Measurements from ENCODE around the gene HTR1A.
A peak's percentile ranks its signal among the peaks of the same experiment; 100 is the strongest.

HTR1A gene

DNA sequence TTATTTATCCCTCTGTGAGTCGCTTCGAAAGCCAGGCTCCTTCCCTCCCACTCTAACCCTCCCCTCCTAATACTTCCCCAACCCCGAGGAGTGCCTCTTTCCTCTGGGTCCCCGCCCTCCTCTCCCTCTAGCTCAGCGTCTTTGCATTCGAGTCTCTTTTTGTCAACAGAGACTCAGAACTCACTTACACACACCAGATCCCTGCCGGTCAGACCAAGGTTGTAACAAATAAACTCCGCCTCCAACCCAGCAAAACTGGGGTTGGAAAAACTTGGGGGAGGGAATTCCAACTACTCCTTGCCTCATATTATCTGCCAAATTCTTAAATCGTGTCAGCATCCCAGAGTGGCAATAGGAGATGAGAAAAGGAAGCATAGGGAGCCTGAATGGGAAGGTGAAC is at the start of gene HTR1A:
TSS of gene HTR1A (minus strand) at position 167 of the 400 bp plus-strand sequence. CDS start 726 bp downstream, outside the sequence.
- H3K9me3 Mint-ChIP-seq: no peaks in the 10 kb centered on the region
- H3K4me1 Mint-ChIP-seq (ENCODE audit: low read depth): no peaks in the 10 kb centered on the region
- DNase-seq (ENCODE audit: low spot score): no peak
- peaks cover 22% of the 10 kb centered on the region for H3K27me3 Mint-ChIP-seq (ENCODE audit: low read depth)
- no peak within 1 kb of the TSS for H3K27ac Mint-ChIP-seq
- no peaks in the 10 kb centered on the region for H3K36me3 Mint-ChIP-seq (ENCODE audit: low read depth)
- no peak within 1 kb of the TSS for H3K4me3 Mint-ChIP-seq

DNA sequence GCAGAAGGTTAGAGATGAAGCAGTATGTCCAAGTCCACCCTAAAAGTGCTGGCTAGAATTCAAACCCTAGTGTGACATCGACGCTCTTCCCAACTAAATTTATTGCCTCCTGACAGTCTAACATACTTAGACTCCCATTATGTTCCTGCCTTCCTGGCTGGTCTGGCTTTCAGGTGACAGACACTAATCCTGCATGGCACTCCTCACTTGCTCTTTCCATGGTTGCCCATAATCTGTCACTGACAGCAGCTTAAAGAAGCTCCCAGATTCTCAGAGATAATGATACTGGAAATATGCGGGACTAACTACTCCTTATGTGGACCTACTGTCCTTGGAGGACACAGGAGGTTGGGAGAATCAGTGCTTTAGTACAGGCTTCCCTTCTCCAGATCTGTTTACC is 41.7 kb upstream of the HTR1A start:
- Mint-ChIP-seq H3K9me3 (no peaks in the 10 kb centered on the region), H3K27me3 (ENCODE audit: low read depth) (no peaks in the 10 kb centered on the region), H3K27ac (no peak overlapping the region), H3K4me1 (ENCODE audit: low read depth) (no peaks in the 10 kb centered on the region), H3K36me3 (ENCODE audit: low read depth) (no peaks in the 10 kb centered on the region), H3K4me3 (no peak overlapping the region)
- no peak for DNase-seq (ENCODE audit: low spot score)

DNA sequence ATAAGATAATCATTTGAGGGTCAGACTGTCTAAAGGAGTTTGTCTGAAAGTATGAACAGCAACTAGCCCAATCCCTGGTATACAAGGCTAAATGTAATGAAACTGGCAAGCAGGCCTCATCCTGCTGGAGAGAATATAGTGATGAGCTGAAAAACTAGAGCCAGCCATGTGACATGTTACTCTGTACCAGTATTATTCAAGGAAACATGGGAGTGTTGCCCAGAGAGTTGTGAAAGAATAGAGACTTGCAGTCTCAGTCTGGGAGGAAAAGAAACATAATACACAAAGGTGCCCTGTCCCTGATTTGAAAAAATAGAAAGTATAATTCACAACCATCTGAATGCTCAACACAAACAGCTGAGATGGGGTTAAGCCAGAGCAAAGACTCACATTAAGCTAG is 37.9 kb upstream of the HTR1A start:
- Mint-ChIP-seq H3K27me3 (ENCODE audit: low read depth) (no peaks in the 10 kb centered on the region), H3K4me1 (ENCODE audit: low read depth) (no peaks in the 10 kb centered on the region), H3K9me3 (peaks cover 9% of the 10 kb centered on the region), H3K4me3 (no peak overlapping the region), H3K27ac (no peak overlapping the region), H3K36me3 (ENCODE audit: low read depth) (no peaks in the 10 kb centered on the region)
- DNase-seq (ENCODE audit: low spot score): no peak

DNA sequence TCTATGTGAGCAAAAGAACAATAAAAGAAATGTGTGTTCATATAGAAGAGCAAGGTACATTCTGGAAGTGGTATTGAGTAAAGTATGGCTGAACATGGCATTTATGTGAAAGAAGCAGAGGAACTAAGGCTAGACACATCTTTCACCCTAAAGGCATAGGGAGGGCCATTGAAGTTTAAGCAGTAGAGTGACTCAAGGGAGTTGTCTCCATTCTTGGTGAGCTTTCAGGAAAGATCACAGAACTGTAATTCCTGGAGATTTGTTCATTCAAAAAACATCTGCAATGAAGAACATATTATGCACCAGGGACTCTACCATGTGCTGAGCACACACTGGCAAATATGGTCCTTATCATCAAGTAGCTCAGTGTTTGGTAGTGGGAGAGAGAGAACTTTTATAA is 24.8 kb upstream of the HTR1A start:
- no peak overlapping the region for H3K4me3 Mint-ChIP-seq
- no peak overlapping the region for H3K27ac Mint-ChIP-seq
- H3K27me3 Mint-ChIP-seq (ENCODE audit: low read depth): no peaks in the 10 kb centered on the region

DNA sequence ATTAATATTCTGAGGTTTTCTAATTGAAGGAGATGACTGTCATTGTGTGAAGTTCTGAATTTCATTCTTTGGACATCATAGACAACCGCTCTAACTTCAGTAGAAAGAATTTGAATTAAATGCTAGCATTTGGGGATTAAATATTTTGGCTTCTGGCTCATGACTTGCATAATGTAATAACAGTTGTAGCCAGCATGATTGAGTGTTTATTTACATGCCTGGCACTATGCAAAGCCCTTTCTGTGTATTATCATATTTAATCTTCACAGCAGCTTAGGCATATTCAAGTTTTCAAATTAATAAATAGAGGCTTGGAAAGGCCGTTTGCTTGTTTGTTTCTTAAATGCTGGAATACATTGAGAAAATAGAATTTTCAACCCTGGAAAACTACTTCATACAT is 19.6 kb upstream of the HTR1A start:
- H3K27ac Mint-ChIP-seq: no peak overlapping the region
- no peaks in the 10 kb centered on the region for H3K36me3 Mint-ChIP-seq (ENCODE audit: low read depth)
- peaks cover 25% of the 10 kb centered on the region for H3K9me3 Mint-ChIP-seq
- DNase-seq (ENCODE audit: low spot score): no peak
- H3K27me3 Mint-ChIP-seq (ENCODE audit: low read depth): no peaks in the 10 kb centered on the region
- H3K4me3 Mint-ChIP-seq: no peak overlapping the region
- no peaks in the 10 kb centered on the region for H3K4me1 Mint-ChIP-seq (ENCODE audit: low read depth)

More for the DNA sequence above, 24.8 kb upstream of the HTR1A start:
- Mint-ChIP-seq H3K9me3 (peaks cover 10% of the 10 kb centered on the region), H3K36me3 (ENCODE audit: low read depth) (no peaks in the 10 kb centered on the region), H3K4me1 (ENCODE audit: low read depth) (no peaks in the 10 kb centered on the region)
- no peak for DNase-seq (ENCODE audit: low spot score)

DNA sequence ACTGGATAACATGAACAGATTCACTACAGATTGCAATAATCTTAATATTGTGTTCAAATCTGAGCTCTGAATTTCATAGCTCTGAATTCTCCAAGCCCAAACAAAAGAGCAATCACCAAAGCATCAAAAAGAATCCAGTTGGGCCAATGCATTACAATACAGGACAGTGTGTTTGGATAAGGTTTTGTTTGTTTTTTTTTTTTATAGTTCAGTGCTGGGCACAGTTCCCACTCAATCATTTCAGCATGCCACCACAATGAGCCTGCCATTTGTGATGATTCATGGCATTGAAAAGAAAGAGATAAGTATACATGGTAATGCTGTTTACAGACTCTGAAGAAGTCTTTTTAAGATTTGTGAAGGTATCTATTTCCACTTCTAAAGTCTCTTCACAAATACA is 1.7 kb upstream of the HTR1A start:
- Mint-ChIP-seq H3K36me3 (ENCODE audit: low read depth) (no peaks in the 10 kb centered on the region), H3K9me3 (no peaks in the 10 kb centered on the region), H3K27ac (no peak overlapping the region), H3K4me1 (ENCODE audit: low read depth) (no peaks in the 10 kb centered on the region), H3K27me3 (ENCODE audit: low read depth) (peaks cover 22% of the 10 kb centered on the region), H3K4me3 (no peak overlapping the region)
- no peak for DNase-seq (ENCODE audit: low spot score)

DNA sequence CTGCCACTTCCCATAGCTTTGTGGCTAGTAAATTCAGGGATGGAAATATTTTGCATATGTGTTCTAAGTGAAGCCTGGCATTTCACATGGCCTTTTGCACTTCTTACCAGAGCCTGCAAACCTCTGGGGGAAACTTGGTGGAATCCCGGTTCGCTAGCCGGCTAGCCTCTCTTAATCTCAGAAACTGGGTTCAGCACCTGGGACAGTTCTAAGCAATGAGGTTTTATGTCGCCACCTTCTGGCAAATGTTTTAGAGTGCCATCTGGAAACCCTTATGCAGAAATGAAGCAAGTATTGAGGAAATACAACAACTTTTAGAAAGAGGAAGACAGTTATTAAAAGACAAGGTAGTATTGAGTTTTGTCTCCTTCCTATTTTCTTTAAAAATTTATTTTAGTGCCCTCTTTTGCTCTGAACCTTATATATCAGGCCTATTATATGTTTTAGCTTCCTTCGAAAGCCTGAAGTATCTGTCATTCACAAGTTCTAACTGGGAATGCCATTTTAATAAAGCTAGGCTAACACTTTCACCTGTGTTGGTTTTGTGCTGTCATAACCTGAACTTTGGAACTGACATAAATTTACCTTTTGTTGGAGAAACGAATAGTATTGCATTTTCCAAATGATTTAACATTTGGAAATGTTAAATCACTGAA is 963 bp upstream of the HTR1A start:
- no peaks in the 10 kb centered on the region for H3K9me3 Mint-ChIP-seq
- H3K36me3 Mint-ChIP-seq (ENCODE audit: low read depth): no peaks in the 10 kb centered on the region
- H3K4me3 Mint-ChIP-seq: no peak overlapping the region
- DNase-seq (ENCODE audit: low spot score): peak; percentile 5
- H3K27ac Mint-ChIP-seq: no peak overlapping the region
- peaks cover 22% of the 10 kb centered on the region for H3K27me3 Mint-ChIP-seq (ENCODE audit: low read depth)
- no peaks in the 10 kb centered on the region for H3K4me1 Mint-ChIP-seq (ENCODE audit: low read depth)

DNA sequence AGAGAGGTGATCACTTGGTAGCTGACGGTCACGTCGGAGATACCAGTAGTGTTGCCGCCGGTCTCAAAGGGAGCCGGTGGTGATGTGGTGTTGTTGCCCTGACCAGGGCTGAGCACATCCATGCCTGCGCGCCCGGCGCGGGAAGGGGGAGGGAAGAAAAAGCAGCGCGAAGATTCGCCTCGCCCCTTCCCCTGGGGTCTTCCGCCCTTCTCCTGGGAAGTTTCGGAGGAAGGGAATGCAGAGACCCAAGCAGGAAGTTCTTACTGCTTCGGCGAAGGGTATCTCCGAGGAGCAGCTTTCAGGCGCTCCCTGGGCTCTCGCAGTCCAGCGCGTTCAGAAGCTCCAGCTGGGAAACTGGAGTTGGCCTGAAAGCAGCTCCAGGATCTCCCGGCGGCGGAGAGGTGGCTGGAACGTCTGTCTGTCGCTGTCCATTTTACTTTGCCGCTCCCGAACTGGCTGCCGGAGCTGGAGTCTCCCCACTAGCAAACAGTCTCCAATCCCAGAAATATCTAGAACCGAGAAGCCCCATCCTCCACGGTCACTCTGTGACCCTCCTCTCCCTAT is 565 bp downstream of the HTR1A start:
- no peak overlapping the region for H3K27ac Mint-ChIP-seq
- H3K9me3 Mint-ChIP-seq: no peaks in the 10 kb centered on the region
- no peaks in the 10 kb centered on the region for H3K4me1 Mint-ChIP-seq (ENCODE audit: low read depth)
- peaks cover 22% of the 10 kb centered on the region for H3K27me3 Mint-ChIP-seq (ENCODE audit: low read depth)
- no peaks in the 10 kb centered on the region for H3K36me3 Mint-ChIP-seq (ENCODE audit: low read depth)
- no peak for DNase-seq (ENCODE audit: low spot score)
- no peak overlapping the region for H3K4me3 Mint-ChIP-seq

DNA sequence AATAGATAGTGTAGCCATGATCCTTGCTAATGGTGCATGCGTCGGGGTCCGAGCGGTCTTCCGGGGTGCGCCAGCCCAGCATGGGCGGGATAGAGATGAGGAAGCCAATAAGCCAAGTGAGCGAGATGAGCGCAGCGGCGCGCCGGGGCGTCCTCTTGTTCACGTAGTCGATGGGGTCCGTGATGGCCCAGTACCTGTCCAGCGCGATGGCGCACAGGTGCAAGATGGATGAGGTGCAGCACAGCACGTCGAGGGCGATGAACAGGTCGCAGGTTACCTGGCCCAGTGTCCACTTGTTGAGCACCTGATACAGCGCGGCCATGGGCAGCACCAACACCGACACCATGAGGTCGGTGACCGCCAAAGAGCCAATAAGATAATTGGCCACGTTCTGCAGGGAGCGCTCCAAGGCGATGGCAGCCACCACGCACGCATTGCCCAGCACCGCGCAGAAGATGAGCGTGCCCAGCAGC is 1.1 kb downstream of the HTR1A start:
- H3K4me3 Mint-ChIP-seq: no peak overlapping the region
- no peaks in the 10 kb centered on the region for H3K36me3 Mint-ChIP-seq (ENCODE audit: low read depth)
- no peak for DNase-seq (ENCODE audit: low spot score)
- no peaks in the 10 kb centered on the region for H3K9me3 Mint-ChIP-seq
- no peak overlapping the region for H3K27ac Mint-ChIP-seq
- H3K27me3 Mint-ChIP-seq (ENCODE audit: low read depth): peaks cover 22% of the 10 kb centered on the region
- no peaks in the 10 kb centered on the region for H3K4me1 Mint-ChIP-seq (ENCODE audit: low read depth)

DNA sequence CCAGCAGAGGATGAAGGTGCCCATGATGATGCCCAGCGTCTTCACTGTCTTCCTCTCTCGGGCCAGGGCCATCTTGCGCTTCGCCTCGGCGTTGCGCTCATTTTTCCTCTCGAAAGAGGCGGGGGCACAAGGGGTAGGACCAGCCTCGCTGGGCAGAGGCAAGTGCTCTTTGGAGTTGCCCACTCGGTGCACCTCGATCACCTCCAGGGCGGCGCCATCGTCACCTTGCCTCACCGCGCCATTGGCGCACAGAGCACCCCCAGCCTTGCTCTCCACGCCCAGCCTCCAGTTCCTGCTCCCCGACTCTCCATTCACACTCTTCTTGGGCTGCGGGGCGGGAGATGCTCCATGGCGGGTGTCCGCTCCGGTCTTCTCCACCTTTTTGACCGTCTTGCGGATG is 1.6 kb downstream of the HTR1A start:
- H3K9me3 Mint-ChIP-seq: peaks cover 3% of the 10 kb centered on the region
- H3K36me3 Mint-ChIP-seq (ENCODE audit: low read depth): no peaks in the 10 kb centered on the region
- H3K27ac Mint-ChIP-seq: no peak overlapping the region
- peaks cover 22% of the 10 kb centered on the region for H3K27me3 Mint-ChIP-seq (ENCODE audit: low read depth)
- no peaks in the 10 kb centered on the region for H3K4me1 Mint-ChIP-seq (ENCODE audit: low read depth)
- no peak for DNase-seq (ENCODE audit: low spot score)
- H3K4me3 Mint-ChIP-seq: no peak overlapping the region

DNA sequence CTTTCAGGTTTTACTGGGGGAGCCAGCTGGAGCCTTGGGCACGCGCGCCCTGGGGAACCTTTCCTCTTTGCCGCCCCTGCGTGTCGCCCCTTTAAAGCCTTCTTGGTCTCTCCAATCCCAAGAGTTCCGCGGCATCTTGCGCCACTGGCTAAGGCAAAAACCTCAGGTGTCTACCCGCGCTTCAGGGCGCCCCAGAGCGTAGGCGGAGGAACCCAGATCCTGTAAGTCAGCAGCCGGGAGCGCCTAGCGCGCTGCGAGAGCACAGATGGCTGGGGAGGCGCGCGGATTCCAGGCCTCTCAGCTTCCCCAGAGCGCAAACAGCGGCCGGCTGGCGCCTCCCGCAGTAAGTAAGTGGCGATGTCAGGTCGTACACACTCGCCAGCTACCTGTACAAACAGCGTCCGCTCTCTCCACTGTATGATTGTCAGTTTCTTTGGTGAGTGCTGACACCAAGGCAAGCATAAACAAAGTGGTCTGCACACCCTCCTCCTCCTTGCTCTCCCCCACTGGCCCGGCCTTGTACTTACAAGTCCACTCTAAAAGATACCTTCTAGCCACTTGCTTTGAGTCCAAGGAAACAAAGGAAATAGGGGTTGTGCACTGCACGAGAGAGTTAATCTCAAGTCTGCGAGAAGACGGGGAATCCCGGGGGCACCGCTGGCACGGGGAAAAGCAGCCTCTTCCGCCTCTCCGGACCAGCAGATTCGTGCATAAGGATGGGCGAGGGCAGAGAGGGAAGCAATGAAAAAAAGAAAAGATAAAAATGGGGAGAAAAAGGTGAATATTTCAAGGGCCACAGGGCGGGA is 2.9 kb downstream of the HTR1A start:
- Mint-ChIP-seq H3K9me3 (peaks cover 3% of the 10 kb centered on the region), H3K27me3 (ENCODE audit: low read depth) (peaks cover 22% of the 10 kb centered on the region), H3K4me1 (ENCODE audit: low read depth) (no peaks in the 10 kb centered on the region), H3K27ac (no peak overlapping the region), H3K4me3 (no peak overlapping the region), H3K36me3 (ENCODE audit: low read depth) (no peaks in the 10 kb centered on the region)
- DNase-seq (ENCODE audit: low spot score): no peak

DNA sequence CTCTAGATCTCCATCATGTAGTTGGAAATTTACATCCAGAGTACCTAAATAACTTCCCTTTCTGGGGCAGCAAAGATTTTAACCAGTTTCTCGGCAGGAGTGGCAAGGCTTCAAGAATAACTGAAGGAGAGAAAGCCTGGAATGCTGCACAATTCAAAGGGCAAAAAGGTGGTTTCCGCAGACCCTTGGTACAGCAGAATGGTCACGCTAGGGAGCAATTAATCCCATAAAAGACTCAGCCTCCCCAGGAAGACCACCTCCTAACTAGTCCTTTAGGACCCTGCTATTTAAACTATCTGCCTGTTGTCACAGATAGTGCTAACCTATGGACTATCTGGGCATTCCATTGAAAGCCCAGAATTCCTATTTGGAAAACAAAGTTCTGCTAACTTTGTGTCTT is 3.6 kb downstream of the HTR1A start:
- H3K27ac Mint-ChIP-seq: no peak overlapping the region
- H3K9me3 Mint-ChIP-seq: peaks cover 3% of the 10 kb centered on the region
- no peaks in the 10 kb centered on the region for H3K4me1 Mint-ChIP-seq (ENCODE audit: low read depth)
- no peak for DNase-seq (ENCODE audit: low spot score)
- no peaks in the 10 kb centered on the region for H3K36me3 Mint-ChIP-seq (ENCODE audit: low read depth)
- H3K27me3 Mint-ChIP-seq (ENCODE audit: low read depth): peaks cover 22% of the 10 kb centered on the region
- H3K4me3 Mint-ChIP-seq: no peak overlapping the region

DNA sequence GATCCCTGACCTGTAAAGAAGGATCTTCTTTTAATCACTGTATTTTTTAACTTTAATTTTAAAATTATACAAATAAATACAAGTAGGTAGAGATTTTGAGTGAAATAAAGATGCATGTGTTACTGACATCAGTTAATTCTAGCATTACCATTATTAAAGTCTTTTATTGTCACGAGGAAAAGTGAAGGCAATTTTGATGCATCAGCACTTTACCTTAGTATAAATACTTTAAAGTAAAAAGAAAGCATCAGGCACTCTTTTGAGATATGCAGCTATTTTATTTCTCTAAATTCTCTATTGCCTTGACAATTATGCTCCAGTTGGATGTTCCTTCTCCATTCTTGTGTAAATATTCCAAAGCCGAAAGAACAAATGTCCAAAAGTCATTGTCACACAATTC is 4.6 kb downstream of the HTR1A start:
- Mint-ChIP-seq H3K4me3 (no peak overlapping the region), H3K9me3 (peaks cover 3% of the 10 kb centered on the region), H3K27me3 (ENCODE audit: low read depth) (peaks cover 22% of the 10 kb centered on the region), H3K4me1 (ENCODE audit: low read depth) (no peaks in the 10 kb centered on the region), H3K36me3 (ENCODE audit: low read depth) (no peaks in the 10 kb centered on the region), H3K27ac (no peak overlapping the region)
- no peak for DNase-seq (ENCODE audit: low spot score)

DNA sequence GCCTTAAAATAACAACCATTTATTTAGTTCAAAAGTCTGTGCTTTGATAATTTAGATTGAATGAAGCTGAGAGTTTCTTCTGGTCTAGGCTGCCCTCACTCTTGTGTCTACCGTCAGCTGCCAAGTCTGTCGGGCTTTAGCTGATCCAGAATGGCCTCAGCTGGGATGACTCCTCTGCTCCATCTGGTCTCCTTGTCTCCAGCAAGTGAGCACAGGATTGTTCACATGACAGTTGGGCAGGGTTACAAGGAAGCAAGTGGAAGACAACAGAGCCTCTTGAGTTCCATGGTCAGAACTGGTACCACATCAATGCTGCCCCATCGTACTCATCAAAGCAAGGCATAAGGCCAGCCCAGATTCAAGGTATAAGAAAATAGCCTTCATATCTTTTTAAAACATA is 9.0 kb downstream of the HTR1A start:
- Mint-ChIP-seq H3K27ac (no peak overlapping the region), H3K4me1 (ENCODE audit: low read depth) (no peaks in the 10 kb centered on the region), H3K4me3 (no peak overlapping the region), H3K27me3 (ENCODE audit: low read depth) (no peaks in the 10 kb centered on the region), H3K9me3 (peaks cover 3% of the 10 kb centered on the region), H3K36me3 (ENCODE audit: low read depth) (no peaks in the 10 kb centered on the region)
- DNase-seq (ENCODE audit: low spot score): no peak
